HG03442 (cell line): ENCODE results near the gene EZH1.
"Not testable (repeated sequence)": the region's sequence is repeated elsewhere in the genome, so short reads cannot be mapped to it uniquely, and the experiment has no call there.

Experiments used
- ATAC-seq: cut with Tn5 transposase; IDR thresholded peaks from one replicate; pipeline ENCODE4 v1.9.1; 2021; ENCODE audit warnings: mild to moderate bottlenecking, moderate library complexity; ENCODE audit not compliant: unreplicated experiment

The EZH1 gene

GRCh38 chr17:42672038-42672437 is 72.8 kb downstream of the EZH1 start:
- ATAC-seq = no peak

GRCh38 chr17:42670789-42671657 is 73.8 kb downstream of the EZH1 start:
- ATAC-seq = no peak

GRCh38 chr17:42669977-42670788 is 74.7 kb downstream of the EZH1 start:
- ATAC-seq = no peak

- ATAC-seq = no peak
Measured at GRCh38 chr17:42669705-42669976, 75.2 kb downstream of the EZH1 start.

- ATAC-seq = no peak
Measured at GRCh38 chr17:42667088-42667951, 77.5 kb downstream of the EZH1 start.

- not testable (repeated sequence) for ATAC-seq
Measured at GRCh38 chr17:42666126-42666525, 78.7 kb downstream of the EZH1 start.

GRCh38 chr17:42665581-42666001 is 79.2 kb downstream of the EZH1 start:
- no peak for ATAC-seq

- ATAC-seq = no peak
Measured at GRCh38 chr17:42660692-42661345, 84.0 kb downstream of the EZH1 start.

- not testable (repeated sequence) for ATAC-seq
Measured at GRCh38 chr17:42659932-42660274, 84.9 kb downstream of the EZH1 start.

GRCh38 chr17:42659079-42659931 is 85.5 kb downstream of the EZH1 start, which contains the start of gene TUBG2:
Gene TUBG2, plus strand, starts transcription at chr17:42659284. Its CDS starts 220 bp downstream, at chr17:42659504.
- no peak for ATAC-seq

- no peak for ATAC-seq
Measured at GRCh38 chr17:42657824-42658588, 86.8 kb downstream of the EZH1 start.

- ATAC-seq = no peak
Measured at GRCh38 chr17:42655528-42655927, 89.3 kb downstream of the EZH1 start.

- ATAC-seq = no peak
Measured at GRCh38 chr17:42653179-42654124, 91.4 kb downstream of the EZH1 start.

- no peak for ATAC-seq
Measured at GRCh38 chr17:42651392-42651791, 93.4 kb downstream of the EZH1 start.
